Duodenal mucosa (tissue), 2 donors: Measurements from ENCODE around the gene PRXL2B.

Experiments
- H3K27ac ChIP-seq: one replicate; pipeline ENCODE4 v1.7.0; 2013; ENCODE audit warnings: low read depth, low read length
- H3K27me3 ChIP-seq, 2 donors: one replicate each; pipeline ENCODE4 v1.7.0; 2013; ENCODE audit warnings: low read length in 2 of 2, control low read depth in 1 of 2; ENCODE audit not compliant: insufficient read depth in 2 of 2, control insufficient read depth in 1 of 2
- H3K36me3 ChIP-seq, 2 donors: one replicate each; pipeline ENCODE4 v1.7.0; 2013; ENCODE audit warnings: low read length in 2 of 2, control low read depth in 1 of 2; ENCODE audit not compliant: insufficient read depth in 2 of 2, control insufficient read depth in 1 of 2
- H3K4me1 ChIP-seq, 2 donors: one replicate each; pipeline ENCODE4 v1.7.0; 2013; ENCODE audit warnings: low read length in 2 of 2, control low read depth in 1 of 2; ENCODE audit not compliant: insufficient read depth in 2 of 2, control insufficient read depth in 1 of 2
- H3K4me3 ChIP-seq, 2 donors: one replicate each; pipeline ENCODE4 v1.7.0; 2013; ENCODE audit warnings: low read length in 2 of 2, low read depth in 1 of 2
- H3K9ac ChIP-seq, 2 donors: one replicate each; pipeline ENCODE4 v1.7.0; 2013; ENCODE audit warnings: low read length in 2 of 2, low read depth in 1 of 2
- H3K9me3 ChIP-seq, 2 donors: one replicate each; pipeline ENCODE4 v1.7.0; 2013; ENCODE audit warnings: low read length in 2 of 2, control low read depth in 1 of 2; ENCODE audit not compliant: control insufficient read depth in 1 of 2

The PRXL2B gene

DNA sequence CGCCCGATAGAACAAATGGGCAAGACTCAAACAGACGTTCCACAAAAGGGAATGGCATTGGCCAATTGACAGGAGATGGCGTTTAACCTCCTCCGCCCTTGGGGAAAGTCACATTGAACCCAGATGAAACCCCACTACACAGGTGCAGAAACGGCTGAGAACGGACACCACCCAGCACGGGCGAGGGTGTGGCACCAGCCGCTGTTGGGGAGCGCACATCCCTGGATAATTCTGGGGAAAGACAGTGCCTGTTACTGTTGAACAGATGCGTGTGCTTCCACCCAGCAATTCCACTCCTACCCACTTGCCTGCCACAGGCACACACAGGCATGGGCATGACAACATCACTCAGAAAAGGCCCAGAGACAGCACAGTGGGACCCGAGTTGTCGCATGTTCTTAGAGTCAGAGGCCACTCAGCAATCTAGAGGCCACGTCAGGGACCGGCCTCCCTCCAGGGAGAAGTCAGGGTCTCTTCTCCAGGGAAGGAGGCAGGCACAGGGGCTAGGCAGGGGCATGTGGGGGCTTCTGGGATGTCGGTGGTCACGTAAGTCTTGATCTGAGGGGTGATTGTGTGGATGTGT, 15.2 kb downstream of the PRXL2B start:
- Histone ChIP-seq H3K36me3 (no peaks in the 10 kb centered on the region), H3K9me3 (no peaks in the 10 kb centered on the region), H3K4me1 (no peaks in the 10 kb centered on the region), H3K4me3 (no peak overlapping the region), H3K27me3 (no peaks in the 10 kb centered on the region), H3K27ac (no peak overlapping the region), H3K9ac (no peak overlapping the region)

DNA sequence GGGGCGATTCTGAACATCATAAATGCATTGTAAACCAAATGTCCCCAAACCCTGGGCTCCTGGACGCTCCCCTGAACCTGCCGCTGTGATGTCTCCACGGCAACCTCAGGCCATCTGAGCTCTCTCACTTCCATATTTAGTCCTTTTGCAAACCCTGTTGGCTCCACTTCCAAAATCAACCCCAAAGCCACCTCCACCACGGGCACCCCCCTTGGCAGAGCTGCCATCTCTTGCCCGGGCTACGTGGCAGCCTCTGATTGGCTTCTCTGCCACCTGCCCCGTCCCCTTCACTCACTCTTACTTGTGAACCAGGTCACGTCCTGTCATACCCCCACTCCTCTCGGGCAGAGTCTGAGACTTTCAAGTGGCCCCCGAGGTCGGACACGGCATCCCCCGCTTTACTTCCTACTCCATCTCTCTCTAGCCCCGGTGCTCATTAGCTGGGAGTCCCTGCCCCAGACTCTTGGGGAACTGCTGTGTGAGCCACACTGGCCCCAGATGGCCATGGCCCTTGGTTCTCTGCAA, 15.8 kb downstream of the PRXL2B start:
- Histone ChIP-seq H3K36me3 (no peaks in the 10 kb centered on the region), H3K4me3 (no peak overlapping the region), H3K9me3 (no peaks in the 10 kb centered on the region), H3K27me3 (no peaks in the 10 kb centered on the region), H3K4me1 (no peaks in the 10 kb centered on the region), H3K9ac (no peak overlapping the region), H3K27ac (no peak overlapping the region)

DNA sequence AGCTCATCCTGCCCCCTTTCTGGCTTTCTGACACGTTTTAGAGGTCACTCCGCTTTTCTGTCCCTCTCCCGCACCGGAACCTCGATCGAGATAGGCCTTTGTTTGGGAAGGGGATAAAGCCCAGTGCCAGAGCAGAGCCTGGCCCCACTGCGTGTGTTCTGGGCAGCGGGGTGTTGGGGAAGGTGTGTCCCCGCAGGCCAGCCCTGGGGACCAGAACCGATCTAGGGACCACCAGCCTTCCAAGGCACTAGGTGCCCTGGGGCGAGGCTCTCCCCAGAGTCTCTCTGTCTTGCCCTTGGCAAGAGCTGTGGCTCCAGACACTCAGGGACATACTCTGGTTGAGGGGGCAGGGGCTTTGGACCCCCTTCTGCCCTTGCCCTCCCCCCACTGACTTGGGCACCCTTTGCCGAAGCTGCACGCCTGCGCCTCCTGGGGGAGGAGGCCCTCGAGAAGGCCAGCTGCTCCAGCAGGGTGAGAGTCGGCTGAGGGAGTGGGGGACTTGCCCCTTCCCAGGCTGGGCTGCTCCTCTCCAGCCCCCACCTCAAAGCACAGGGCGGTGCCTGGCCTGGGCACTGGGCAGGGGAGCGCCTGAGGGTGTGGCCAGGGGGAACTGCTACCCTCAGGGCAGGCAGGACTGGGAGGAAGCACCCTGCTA, 16.4 kb downstream of the PRXL2B start:
- Histone ChIP-seq H3K9ac (no peak overlapping the region), H3K27me3 (no peaks in the 10 kb centered on the region), H3K36me3 (no peaks in the 10 kb centered on the region), H3K27ac (no peak overlapping the region), H3K4me3 (no peak overlapping the region), H3K9me3 (no peaks in the 10 kb centered on the region), H3K4me1 (no peaks in the 10 kb centered on the region)

DNA sequence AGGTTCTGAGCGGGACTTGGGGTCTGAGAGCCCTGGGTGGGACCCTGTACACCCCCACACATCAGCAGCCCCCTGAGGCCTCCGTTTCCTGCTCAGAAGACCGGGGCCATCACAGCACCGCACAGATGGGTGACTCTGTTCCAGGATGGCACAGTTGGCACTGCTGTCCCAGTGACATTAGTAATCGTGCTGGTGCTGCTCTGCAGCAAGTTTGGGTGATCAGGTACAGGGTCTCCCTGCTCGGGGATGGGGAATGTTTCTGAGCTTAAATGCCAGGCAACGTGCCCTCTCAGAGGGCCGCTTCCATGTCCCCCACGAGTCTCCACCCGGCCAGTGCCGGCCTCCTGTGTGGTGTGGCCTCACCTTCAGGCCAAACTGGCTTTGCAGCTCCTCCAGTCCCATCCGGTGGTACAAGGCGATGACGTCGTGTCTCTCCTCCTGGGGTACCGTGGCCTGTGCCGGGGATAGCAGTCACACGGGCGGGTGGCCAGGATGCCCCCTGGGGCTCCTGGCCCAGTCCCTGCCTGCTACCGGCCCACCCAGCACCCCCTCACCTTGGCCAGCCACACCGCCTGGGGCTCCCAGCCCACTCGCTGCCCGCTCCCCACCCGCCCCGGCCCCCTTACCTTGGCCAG, 17.1 kb downstream of the PRXL2B start:
- H3K9ac ChIP-seq: no peak overlapping the region
- no peak overlapping the region for H3K4me3 ChIP-seq
- H3K9me3 ChIP-seq: no peaks in the 10 kb centered on the region
- no peaks in the 10 kb centered on the region for H3K4me1 ChIP-seq
- no peak overlapping the region for H3K27ac ChIP-seq
- no peaks in the 10 kb centered on the region for H3K36me3 ChIP-seq
- H3K27me3 ChIP-seq: no peaks in the 10 kb centered on the region

DNA sequence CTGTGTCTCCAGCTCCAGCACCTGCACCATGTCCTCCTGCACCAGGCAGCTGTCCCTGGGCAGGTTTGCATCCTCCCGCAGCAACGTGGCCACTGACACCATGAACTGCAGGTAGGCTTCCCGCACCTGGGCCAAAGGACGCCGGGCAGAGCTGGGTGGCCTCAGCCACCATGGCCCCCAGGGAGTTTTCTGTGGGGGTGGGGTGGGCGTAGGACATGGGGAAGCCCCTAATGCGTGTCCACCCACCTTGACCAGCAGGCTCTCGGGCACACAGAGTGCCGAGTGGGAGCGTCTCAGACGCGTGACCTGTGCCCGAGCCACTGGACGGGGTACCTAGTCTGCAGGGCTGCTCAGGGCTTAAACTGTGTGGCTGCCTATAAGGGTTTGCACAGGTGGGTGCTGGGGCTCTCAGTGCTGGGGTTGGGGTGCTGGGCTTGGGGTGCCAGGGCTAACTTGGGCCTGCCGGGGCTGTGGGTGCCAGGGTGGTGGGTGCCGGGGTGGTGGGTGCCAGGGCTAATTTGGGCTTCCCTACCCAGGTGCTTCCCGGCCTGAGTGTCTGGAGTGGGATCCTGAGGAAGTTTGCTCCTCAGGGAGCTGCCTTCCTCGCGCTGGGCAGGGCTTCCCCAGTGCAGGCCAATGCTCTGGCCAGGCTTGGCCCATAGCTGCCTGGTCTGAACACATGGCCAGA, 17.7 kb downstream of the PRXL2B start:
- Histone ChIP-seq H3K36me3 (no peaks in the 10 kb centered on the region), H3K9me3 (no peaks in the 10 kb centered on the region), H3K27me3 (no peaks in the 10 kb centered on the region), H3K4me3 (no peak overlapping the region), H3K9ac (no peak overlapping the region), H3K27ac (no peak overlapping the region), H3K4me1 (no peaks in the 10 kb centered on the region)

DNA sequence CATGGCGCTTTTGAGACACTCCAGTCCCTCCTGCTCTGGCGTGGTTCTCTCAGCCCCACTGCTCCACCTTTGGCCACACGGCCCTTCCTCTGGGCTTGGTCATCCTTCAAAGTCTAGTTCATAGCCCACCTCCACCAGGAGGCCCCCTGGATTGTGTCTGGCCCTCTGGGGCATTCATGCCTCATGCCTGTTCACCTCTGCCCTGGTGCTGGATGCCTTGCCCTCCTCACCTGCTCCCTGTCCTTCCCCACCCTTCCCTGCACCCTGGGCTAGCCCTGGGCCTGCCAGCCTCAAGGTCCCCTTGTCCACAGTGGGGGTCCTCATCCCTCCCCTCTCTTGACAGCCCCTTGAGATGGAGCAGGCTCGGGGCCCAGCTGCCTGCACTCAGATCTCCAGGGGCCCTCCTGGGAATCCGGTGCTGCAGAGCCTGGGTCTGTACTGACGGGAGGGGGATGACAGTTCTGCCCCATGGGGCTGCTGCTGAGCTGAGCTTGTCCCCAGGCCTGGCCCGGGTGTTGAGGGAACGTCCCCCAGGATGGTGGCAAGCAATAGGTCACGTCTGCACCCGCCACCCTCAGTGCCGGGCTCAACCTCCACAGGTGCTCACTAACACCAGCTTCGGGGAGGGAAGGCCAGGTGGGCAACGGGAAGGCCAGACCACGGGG, 18.4 kb downstream of the PRXL2B start:
- Histone ChIP-seq H3K9ac (no peak overlapping the region), H3K9me3 (no peaks in the 10 kb centered on the region), H3K4me1 (no peaks in the 10 kb centered on the region), H3K4me3 (no peak overlapping the region), H3K36me3 (no peaks in the 10 kb centered on the region), H3K27ac (no peak overlapping the region), H3K27me3 (no peaks in the 10 kb centered on the region)

DNA sequence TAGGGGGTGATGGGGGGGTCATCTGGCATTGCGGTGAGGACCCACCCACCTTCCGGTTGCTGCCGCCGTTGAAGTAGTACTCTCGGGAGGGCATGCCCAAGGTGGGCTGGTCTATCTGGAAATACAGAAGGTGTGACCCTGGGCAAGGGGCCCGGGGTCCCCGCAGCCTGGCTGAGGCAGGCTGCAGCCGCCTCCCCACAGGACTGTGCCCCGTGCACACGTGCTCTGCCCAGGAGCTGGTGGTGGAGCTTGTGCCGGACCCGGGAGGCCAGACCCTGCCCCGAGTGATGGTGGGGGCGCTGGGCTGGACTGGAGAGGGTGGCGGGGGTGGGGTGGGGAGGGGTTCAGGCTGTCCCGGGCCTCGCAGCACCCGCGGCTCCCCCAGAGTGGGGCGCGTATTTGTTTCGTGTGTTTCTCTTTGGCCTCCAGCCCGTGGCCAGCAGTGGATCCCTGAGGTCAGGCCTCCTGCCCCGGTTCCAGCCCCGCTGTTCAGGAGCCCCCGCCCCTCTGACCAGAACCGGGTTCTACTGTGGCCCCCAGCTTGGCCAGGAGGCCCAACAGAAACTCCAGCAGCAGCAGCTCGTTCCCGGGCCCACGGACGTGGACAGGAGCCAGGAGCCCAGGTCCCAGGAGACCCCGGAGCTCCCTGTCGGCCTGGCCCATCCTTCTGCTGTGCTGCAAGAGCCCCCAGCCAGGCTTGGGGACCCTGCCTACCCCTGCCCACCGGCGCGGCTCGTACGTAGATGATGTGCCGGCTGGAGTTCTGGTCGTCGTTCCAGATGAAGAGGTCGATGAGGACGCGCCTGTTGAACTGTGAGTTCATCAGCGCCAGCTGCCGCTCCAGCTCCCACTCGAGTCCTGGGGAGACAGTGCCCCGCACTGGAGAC, 19.2 kb downstream of the PRXL2B start:
- no peak overlapping the region for H3K27ac ChIP-seq
- H3K36me3 ChIP-seq: no peaks in the 10 kb centered on the region
- peaks cover 0 to 2% of the 10 kb centered on the region in 2 donors for H3K4me1 ChIP-seq
- no peak overlapping the region for H3K9ac ChIP-seq
- no peaks in the 10 kb centered on the region for H3K27me3 ChIP-seq
- H3K4me3 ChIP-seq: no peak overlapping the region
- H3K9me3 ChIP-seq: no peaks in the 10 kb centered on the region

DNA sequence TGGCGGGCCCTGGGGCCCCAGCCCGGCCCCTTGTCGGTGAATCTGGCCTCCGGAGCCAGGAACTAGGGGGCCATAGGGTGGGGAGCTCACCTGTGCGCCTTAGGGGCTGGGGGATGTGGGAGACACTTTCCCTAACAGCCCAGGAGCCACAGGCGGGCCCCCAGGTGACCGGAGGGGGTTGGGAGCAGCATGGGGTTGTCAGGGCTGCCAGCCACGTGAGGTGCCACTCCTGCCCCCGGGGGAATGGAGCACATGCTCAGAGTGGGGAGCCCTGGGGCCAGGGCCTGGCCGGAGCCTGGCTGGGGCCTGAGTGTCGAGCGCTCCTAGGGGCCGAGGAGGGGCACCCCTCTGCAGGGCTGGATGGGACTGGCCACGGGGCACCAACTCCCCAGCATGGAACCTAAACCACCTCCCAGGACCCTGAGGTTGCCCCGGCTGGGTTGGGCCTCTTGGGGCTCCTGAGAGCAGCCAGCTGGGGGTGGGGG, 19.9 kb downstream of the PRXL2B start:
- no peaks in the 10 kb centered on the region for H3K9me3 ChIP-seq
- H3K27ac ChIP-seq: no peak overlapping the region
- H3K4me1 ChIP-seq: peaks cover 0 to 7% of the 10 kb centered on the region in 2 donors
- H3K36me3 ChIP-seq: no peaks in the 10 kb centered on the region
- H3K4me3 ChIP-seq: no peak overlapping the region
- no peaks in the 10 kb centered on the region for H3K27me3 ChIP-seq
- no peak overlapping the region for H3K9ac ChIP-seq

DNA sequence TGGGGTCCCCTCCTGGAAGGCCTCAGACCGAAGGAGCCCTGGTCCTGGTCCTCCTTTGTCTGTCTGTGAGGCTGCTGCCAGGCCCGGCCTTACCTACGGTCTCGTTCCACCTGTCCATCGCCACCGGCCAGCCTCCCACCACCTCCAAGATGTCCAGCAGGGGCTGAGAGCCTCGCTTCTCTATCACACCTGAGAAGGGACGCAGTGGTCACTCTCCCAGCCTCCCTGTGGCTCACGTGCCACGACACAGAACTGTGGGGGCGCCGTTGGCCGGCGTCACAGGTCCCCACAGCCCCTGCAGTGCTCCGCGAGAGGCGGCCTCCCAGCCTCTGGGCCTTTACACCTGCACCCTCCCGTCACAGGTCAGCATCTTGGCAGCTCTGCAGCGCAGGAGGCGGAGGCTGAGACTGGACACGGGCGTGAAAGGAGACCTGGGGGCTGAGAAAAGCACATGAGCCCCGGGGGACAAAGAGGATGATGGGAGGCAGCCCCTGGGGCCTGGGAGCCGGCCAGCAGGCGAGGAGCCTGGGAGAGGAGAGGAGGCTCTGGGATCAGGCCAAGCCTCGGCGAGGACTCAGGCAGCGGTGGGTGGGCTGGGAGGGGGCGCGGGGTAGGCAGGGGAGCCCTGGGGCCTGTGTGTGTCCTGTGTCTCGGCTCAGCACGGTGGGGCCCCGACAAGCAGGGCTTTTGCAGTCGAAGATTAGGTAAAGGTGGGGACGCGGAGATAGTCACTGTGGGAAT, 20.5 kb downstream of the PRXL2B start:
- Histone ChIP-seq H3K4me1 (peaks cover 4 to 11% of the 10 kb centered on the region in 2 donors), H3K36me3 (no peaks in the 10 kb centered on the region), H3K9ac (no peak overlapping the region), H3K9me3 (no peaks in the 10 kb centered on the region), H3K4me3 (no peak overlapping the region), H3K27me3 (no peaks in the 10 kb centered on the region), H3K27ac (no peak overlapping the region)
